ENCODE measurements around the gene PACS2. TPM values are rescaled to one million over a fixed set of nuclear protein-coding genes. Genes with fewer than 3 reads are reported as not detected.

The PACS2 gene
- total and polyA plus RNA-seq, 2 of the 8 experiments (the other 6 are each of a cell fraction or from before 2014, with no cell fraction given), result 38.0 to 62.8 TPM

GRCh38 chr14:105409364-105409763 lies 94.8 kb downstream of the PACS2 start:
- Histone ChIP-seq H3K23ac (ENCODE audit: insufficient read length) (no peak overlapping the region), H3K27me3 (replicated peaks in 1 of 4; ENCODE audit: control insufficient read depth in 3 of 4, extremely low read depth in 1 of 4, insufficient read depth in 3 of 4, low read length in 3 of 4) (peaks cover 8 to 48% (median 39%) of the 10 kb centered on the region in 4 experiments), H4K91ac (replicated peaks; ENCODE audit: insufficient read length, low read length) (no peak overlapping the region), H2BK12ac (ENCODE audit: low read depth, low read length) (no peak overlapping the region), H2BK120ac (replicated peaks; ENCODE audit: low read depth, low read length) (no peak overlapping the region), H2BK15ac (ENCODE audit: low read length) (no peak overlapping the region), H3K14ac (ENCODE audit: insufficient read length) (no peak overlapping the region), H3K23me2 (ENCODE audit: low read depth, low read length) (peaks cover 7% of the 10 kb centered on the region; the same call in 1 of the 2 replicates), H3K36me3 (ENCODE audit: control insufficient read depth in 2 of 4, insufficient read depth in 4 of 4, low read length in 3 of 4) (no peaks in the 10 kb centered on the region), H4K20me1 (replicated peaks in 1 of 2; ENCODE audit: control insufficient read depth in 1 of 2, insufficient read depth in 2 of 2, low read length in 2 of 2) (peaks cover 0 to 6% of the 10 kb centered on the region in 2 experiments), H3K4me3 (ENCODE audit: extremely low read depth in 1 of 4, insufficient read depth in 2 of 4, low read depth in 3 of 4, low read length in 4 of 4) (no peak overlapping the region), H3K4me2 (ENCODE audit: insufficient read depth in 1 of 2, low read depth in 2 of 2, low read length in 2 of 2) (no peak overlapping the region), H2BK20ac (ENCODE audit: low read length) (no peak overlapping the region), H3K9ac (replicated peaks in 1 of 4; ENCODE audit: extremely low read depth in 1 of 4, low read depth in 3 of 4, low read length in 3 of 4) (no peak overlapping the region), H3K4ac (replicated peaks; ENCODE audit: insufficient read length, low read depth, low read length) (no peak overlapping the region), H3K27ac (ENCODE audit: low read depth, low read length) (no peak overlapping the region), H4K8ac (ENCODE audit: extremely low read depth, insufficient read depth, low read length) (no peak overlapping the region), H3K9me3 (ENCODE audit: insufficient read depth in 2 of 2, low read depth in 1 of 2, low read length in 1 of 2) (peaks cover 10 to 14% of the 10 kb centered on the region in 2 experiments; a peak in 2 of 4 replicates), H3K4me1 (replicated peaks in 1 of 4; ENCODE audit: control insufficient read depth in 3 of 4, insufficient read depth in 4 of 4, low read length in 3 of 4) (peaks cover 0 to 8% (median 5%) of the 10 kb centered on the region in 4 experiments; a peak in 6 of 7 replicates), H2AFZ (ENCODE audit: low read length) (no peak overlapping the region), H2BK5ac (ENCODE audit: low read depth, low read length) (no peak overlapping the region), H3K18ac (ENCODE audit: extremely low read depth, low read length) (no peak overlapping the region), H3K79me2 (ENCODE audit: control insufficient read depth in 1 of 2, insufficient read depth in 2 of 2, low read length in 2 of 2) (no peaks in the 10 kb centered on the region), H2AK5ac (ENCODE audit: low read depth, low read length) (no peak overlapping the region), H3K79me1 (ENCODE audit: low read depth, low read length) (no peaks in the 10 kb centered on the region), H4K5ac (ENCODE audit: insufficient read length, low read depth, low read length) (no peak overlapping the region), H3K56ac (replicated peaks; ENCODE audit: insufficient read length, low read depth, low read length) (no peak overlapping the region)
- 80 to 94% methylated on average over 1 to 3 of the region's 3 CpGs for WGBS, 2 experiments (ENCODE audit: extremely low coverage in 1 of 2, insufficient coverage in 1 of 2, insufficient read length in 1 of 2, insufficient replicate concordance in 2 of 2, low coverage in 1 of 2, low lambda C conversion rate in 2 of 2, missing lambda C conversion rate in 1 of 2)
- ChIA-PET POLR2A (ENCODE audit: partially characterized antibody) (interaction anchor here (0.9 to 3.0 kb wide), 6 partner anchors 9 to 72 kb away, joined by 3 to 9 read pairs (median 3); partner anchors contain the start of gene TEX22), CTCF (ENCODE audit: partially characterized antibody) (interaction anchor here (1.0 to 1.5 kb wide), 3 partner anchors 23 to 72 kb away, joined by 3 to 6 read pairs (median 4); no protein-coding TSS in a partner anchor)
- DNase-seq (ENCODE audit: low read depth in 1 of 2, low spot score in 2 of 2) (no peak), FAIRE-seq (no peak)
- TF ChIP-seq NRF1 (IDR thresholded peaks at IDR 0.05; ENCODE audit: low read depth, low read length), result no peak
- TF ChIP-seq HDAC2 (IDR thresholded peaks at IDR 0.05; ENCODE audit: borderline replicate concordance in 1 of 2, low read depth in 2 of 2, low read length in 2 of 2), result no peak
- TF ChIP-seq CHD2 (IDR thresholded peaks at IDR 0.05; ENCODE audit: low read length), result no peak

Data from H1 (cell line).